ENCODE results near the gene EXOC3L4. TPM values are rescaled to one million over a fixed set of nuclear protein-coding genes. Genes with fewer than 3 reads are reported as not detected.

EXOC3L4 gene
- total and polyA plus RNA-seq, 9 of the 15 experiments (the other 6 are each of a cell fraction or from before 2014, with no cell fraction given) = 0.10 to 6.7 (median 0.98) TPM; not detected in 1

DNA sequence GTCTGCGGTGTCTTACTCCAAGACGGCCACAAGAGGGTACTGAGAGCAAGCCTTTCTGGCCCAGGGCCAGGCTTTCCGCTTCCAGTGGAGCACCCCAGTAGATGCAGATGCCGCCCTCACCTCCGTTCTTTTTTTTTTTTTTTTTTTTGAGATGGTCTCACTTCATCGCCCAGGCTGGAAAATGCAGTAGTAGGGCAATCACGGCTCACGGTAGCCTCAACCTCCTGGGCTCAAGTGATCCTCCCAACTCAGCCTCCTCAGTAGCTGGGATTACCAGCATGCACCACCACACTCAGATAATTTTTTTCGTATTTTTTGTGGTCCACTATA lies 16.1 kb upstream of the EXOC3L4 start (continued):
- peak; percentile 66 for TF ChIP-seq ZNF263 (CRISPR knock-in tag; IDR thresholded peaks at IDR 0.05; ENCODE audit: borderline replicate concordance)
- TF ChIP-seq, protein P1, sequence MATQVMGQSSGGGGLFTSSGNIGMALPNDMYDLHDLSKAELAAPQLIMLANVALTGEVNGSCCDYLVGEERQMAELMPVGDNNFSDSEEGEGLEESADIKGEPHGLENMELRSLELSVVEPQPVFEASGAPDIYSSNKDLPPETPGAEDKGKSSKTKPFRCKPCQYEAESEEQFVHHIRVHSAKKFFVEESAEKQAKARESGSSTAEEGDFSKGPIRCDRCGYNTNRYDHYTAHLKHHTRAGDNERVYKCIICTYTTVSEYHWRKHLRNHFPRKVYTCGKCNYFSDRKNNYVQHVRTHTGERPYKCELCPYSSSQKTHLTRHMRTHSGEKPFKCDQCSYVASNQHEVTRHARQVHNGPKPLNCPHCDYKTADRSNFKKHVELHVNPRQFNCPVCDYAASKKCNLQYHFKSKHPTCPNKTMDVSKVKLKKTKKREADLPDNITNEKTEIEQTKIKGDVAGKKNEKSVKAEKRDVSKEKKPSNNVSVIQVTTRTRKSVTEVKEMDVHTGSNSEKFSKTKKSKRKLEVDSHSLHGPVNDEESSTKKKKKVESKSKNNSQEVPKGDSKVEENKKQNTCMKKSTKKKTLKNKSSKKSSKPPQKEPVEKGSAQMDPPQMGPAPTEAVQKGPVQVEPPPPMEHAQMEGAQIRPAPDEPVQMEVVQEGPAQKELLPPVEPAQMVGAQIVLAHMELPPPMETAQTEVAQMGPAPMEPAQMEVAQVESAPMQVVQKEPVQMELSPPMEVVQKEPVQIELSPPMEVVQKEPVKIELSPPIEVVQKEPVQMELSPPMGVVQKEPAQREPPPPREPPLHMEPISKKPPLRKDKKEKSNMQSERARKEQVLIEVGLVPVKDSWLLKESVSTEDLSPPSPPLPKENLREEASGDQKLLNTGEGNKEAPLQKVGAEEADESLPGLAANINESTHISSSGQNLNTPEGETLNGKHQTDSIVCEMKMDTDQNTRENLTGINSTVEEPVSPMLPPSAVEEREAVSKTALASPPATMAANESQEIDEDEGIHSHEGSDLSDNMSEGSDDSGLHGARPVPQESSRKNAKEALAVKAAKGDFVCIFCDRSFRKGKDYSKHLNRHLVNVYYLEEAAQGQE (IDR thresholded peaks at IDR 0.05; ENCODE audit: borderline replicate concordance) = peak; percentile 62; the same call in 1 of the 2 replicates
- TF ChIP-seq, protein P1 (CRISPR knock-in tag; IDR thresholded peaks at IDR 0.05; ENCODE audit: low read depth) = no peak
